A549 treated with AZD9567 at 1 μM for 4 hours (cell line): Measurements from ENCODE around the gene EED. TPM values are rescaled to one million over a fixed set of nuclear protein-coding genes. Genes with fewer than 3 reads are reported as not detected.

ENCODE experiments used
- total RNA-seq: library from RNA; stranded (reverse); fragments of 200-300 nt; extraction: Qiagen RNA extraction; gene quantifications from 5 replicates; pipeline ENCODE4 v1.2.3, GENCODE V29; 2022; ENCODE audit not compliant: insufficient read depth

Gene EED, protein sequence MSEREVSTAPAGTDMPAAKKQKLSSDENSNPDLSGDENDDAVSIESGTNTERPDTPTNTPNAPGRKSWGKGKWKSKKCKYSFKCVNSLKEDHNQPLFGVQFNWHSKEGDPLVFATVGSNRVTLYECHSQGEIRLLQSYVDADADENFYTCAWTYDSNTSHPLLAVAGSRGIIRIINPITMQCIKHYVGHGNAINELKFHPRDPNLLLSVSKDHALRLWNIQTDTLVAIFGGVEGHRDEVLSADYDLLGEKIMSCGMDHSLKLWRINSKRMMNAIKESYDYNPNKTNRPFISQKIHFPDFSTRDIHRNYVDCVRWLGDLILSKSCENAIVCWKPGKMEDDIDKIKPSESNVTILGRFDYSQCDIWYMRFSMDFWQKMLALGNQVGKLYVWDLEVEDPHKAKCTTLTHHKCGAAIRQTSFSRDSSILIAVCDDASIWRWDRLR
- total RNA-seq = 24.9 to 31.5 TPM (median 26.9 TPM) in 5 replicates

DNA sequence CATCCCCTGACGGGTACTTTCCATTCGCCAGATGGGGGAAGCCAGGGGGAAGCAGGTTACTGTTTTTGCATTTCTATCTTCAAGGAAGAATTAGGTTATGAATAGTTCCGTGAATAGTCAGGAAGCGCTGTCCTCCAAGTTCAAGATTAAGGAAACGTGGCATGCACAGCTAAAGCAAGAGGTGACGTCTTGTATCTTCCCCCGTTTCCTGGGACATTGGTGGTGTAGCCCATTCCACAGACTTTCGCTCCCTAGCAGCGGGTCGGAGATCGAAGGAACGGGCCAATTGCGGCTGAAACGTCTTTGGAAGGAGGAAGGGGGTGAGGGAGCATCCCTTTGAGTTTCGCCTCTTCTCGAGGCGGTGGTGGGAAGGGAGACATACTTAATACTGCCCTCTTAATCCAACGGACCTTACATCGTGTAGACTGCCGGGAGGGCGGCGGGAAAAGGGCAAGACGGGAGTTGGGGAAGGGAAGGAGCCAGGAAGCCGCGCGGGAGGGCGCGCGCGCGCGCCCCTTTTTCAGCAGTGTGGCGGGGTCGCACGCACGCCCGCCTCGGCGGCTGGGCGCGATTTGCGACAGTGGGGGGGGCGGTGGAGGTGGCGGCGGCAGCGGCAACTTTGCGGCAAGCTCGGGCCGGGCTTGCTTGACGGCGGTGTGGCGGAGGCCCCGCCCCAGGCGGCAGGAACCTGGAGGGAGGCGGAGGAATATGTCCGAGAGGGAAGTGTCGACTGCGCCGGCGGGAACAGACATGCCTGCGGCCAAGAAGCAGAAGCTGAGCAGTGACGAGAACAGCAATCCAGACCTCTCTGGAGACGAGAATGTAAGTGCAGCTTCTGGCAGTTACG is at the start of gene EED:
TSS of gene EED (plus strand) at position 232 of the 847 bp plus-strand sequence. CDS start at position 709, 477 bp downstream.

DNA sequence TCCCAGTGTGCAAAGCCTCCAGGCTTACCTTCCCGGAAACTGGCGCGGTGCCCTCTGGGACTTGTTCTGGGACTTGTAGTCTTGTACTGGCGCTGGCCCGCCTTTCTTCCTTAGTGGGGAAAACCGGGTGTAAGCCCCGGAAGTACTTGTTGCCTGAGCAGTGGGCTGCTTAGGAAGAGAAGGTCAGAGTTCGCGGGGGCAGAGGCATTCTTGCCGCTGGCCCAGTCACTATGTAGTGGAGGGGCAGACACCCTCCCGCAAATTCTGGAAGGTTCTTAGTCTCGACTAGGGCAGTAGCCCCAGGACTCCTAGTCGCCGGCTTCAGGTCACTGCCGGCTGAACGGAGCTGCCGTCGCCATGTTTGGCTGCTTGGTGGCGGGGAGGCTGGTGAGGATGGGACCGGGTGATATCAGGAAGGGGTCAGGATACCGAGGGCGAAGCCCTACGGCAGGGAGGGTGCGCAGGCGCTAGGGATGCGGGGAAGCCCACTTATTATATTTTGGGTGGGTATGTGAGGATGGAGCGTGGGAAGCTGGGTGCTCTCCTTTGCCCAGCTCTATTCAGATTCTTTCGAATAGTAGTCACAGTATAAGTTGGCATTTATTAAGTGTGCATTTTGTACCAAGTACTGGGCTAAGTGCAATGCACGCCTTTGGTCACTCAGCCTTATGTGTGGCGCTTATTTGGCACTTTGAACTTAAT is 57.7 kb downstream of the EED start, which contains the start of gene HIKESHI:
TSS of gene HIKESHI (plus strand) at position 149 of the 702 bp plus-strand sequence. CDS start at position 358, 209 bp downstream.

Other genes with a start within 250 kb of the EED start
- gene PICALM, start 175.7 kb upstream of the EED start, total RNA-seq = 65.3 to 96.2 TPM (median 73.9 TPM) in 5 replicates
- 36.0 to 40.4 TPM (median 37.7 TPM) in 5 replicates for gene HIKESHI, start 57.5 kb downstream of the EED start, total RNA-seq
- 0.19 to 0.36 TPM (median 0.23 TPM) in 4 of 5 replicates, not detected in the other for gene CCDC81, start 130.1 kb downstream of the EED start, total RNA-seq